ENCODE results near the gene TUT4.

TUT4 gene

GRCh38 chr1:52572387-52572786, 19.5 kb upstream of the TUT4 start:
- no peak overlapping the region for H3K27ac ChIP-seq (ENCODE audit: low read length)
- H3K27me3 ChIP-seq (ENCODE audit: low read depth, low read length) = no peaks in the 10 kb centered on the region
- H4K20me1 ChIP-seq (ENCODE audit: insufficient read depth, low read length) = no peaks in the 10 kb centered on the region
- no peaks in the 10 kb centered on the region for H3K36me3 ChIP-seq (replicated peaks; ENCODE audit: low read depth, low read length)
- no peak overlapping the region for H3K9ac ChIP-seq (ENCODE audit: low read length)
- H3K9me3 ChIP-seq (ENCODE audit: insufficient read depth, low read length) = no peaks in the 10 kb centered on the region
- no peak overlapping the region for H3K4me3 ChIP-seq (ENCODE audit: low read length)
- H3K4me2 ChIP-seq (ENCODE audit: low read length) = no peak overlapping the region
- no peak overlapping the region for H2AFZ ChIP-seq (ENCODE audit: low read depth, low read length)
- H3K79me2 ChIP-seq (ENCODE audit: low read length) = no peaks in the 10 kb centered on the region
- TF ChIP-seq EZH2phosphoT487 (IDR thresholded peaks at IDR 0.05; ENCODE audit: low read depth) (no peak), CTCF (IDR thresholded peaks at IDR 0.05; ENCODE audit: low read depth, low read length) (no peak)
- H3K4me1 ChIP-seq (ENCODE audit: low read length) = peaks cover 24% of the 10 kb centered on the region

GRCh38 chr1:52571783-52572182, 18.9 kb upstream of the TUT4 start:
- no peaks in the 10 kb centered on the region for H4K20me1 ChIP-seq (ENCODE audit: insufficient read depth, low read length)
- H3K4me3 ChIP-seq (ENCODE audit: low read length) = no peak overlapping the region
- no peak overlapping the region for H3K27ac ChIP-seq (ENCODE audit: low read length)
- no peaks in the 10 kb centered on the region for H3K36me3 ChIP-seq (replicated peaks; ENCODE audit: low read depth, low read length)
- no peaks in the 10 kb centered on the region for H3K79me2 ChIP-seq (ENCODE audit: low read length)
- no peak overlapping the region for H3K9ac ChIP-seq (ENCODE audit: low read length)
- peaks cover 24% of the 10 kb centered on the region for H3K4me1 ChIP-seq (ENCODE audit: low read length)
- TF ChIP-seq CTCF (IDR thresholded peaks at IDR 0.05; ENCODE audit: low read depth, low read length) (no peak), EZH2phosphoT487 (IDR thresholded peaks at IDR 0.05; ENCODE audit: low read depth) (no peak)
- H2AFZ ChIP-seq (ENCODE audit: low read depth, low read length) = no peak overlapping the region
- no peaks in the 10 kb centered on the region for H3K27me3 ChIP-seq (ENCODE audit: low read depth, low read length)
- no peaks in the 10 kb centered on the region for H3K9me3 ChIP-seq (ENCODE audit: insufficient read depth, low read length)
- H3K4me2 ChIP-seq (ENCODE audit: low read length) = no peak overlapping the region

GRCh38 chr1:52569449-52570210, 16.7 kb upstream of the TUT4 start:
- Histone ChIP-seq H3K27me3 (ENCODE audit: low read depth, low read length) (no peaks in the 10 kb centered on the region), H3K4me1 (ENCODE audit: low read length) (peaks cover 24% of the 10 kb centered on the region), H3K79me2 (ENCODE audit: low read length) (no peaks in the 10 kb centered on the region), H2AFZ (ENCODE audit: low read depth, low read length) (no peak overlapping the region), H3K36me3 (replicated peaks; ENCODE audit: low read depth, low read length) (no peaks in the 10 kb centered on the region), H3K9me3 (ENCODE audit: insufficient read depth, low read length) (no peaks in the 10 kb centered on the region), H3K27ac (ENCODE audit: low read length) (peak overlapping the region; percentile 8; the same call in 1 of the 2 replicates), H4K20me1 (ENCODE audit: insufficient read depth, low read length) (no peaks in the 10 kb centered on the region), H3K9ac (ENCODE audit: low read length) (no peak overlapping the region), H3K4me2 (ENCODE audit: low read length) (peak overlapping the region; percentile 41), H3K4me3 (ENCODE audit: low read length) (0 out of 2 replicates have a peak overlapping the region, but pooled peaks have one; percentile 6)
- no peak for TF ChIP-seq CTCF (IDR thresholded peaks at IDR 0.05; ENCODE audit: low read depth, low read length)

- H2AFZ ChIP-seq (ENCODE audit: low read depth, low read length) = 0 out of 2 replicates have a peak overlapping the region, but pooled peaks have one; percentile 11
- no peak overlapping the region for H3K9ac ChIP-seq (ENCODE audit: low read length)
- H4K20me1 ChIP-seq (ENCODE audit: insufficient read depth, low read length) = no peaks in the 10 kb centered on the region
- no peaks in the 10 kb centered on the region for H3K9me3 ChIP-seq (ENCODE audit: insufficient read depth, low read length)
- no peaks in the 10 kb centered on the region for H3K79me2 ChIP-seq (ENCODE audit: low read length)
- H3K4me3 ChIP-seq (ENCODE audit: low read length) = peak overlapping the region; percentile 24
- H3K4me2 ChIP-seq (ENCODE audit: low read length) = peak overlapping the region; percentile 43
- H3K27ac ChIP-seq (ENCODE audit: low read length) = no peak overlapping the region
- H3K27me3 ChIP-seq (ENCODE audit: low read depth, low read length) = no peaks in the 10 kb centered on the region
- no peaks in the 10 kb centered on the region for H3K36me3 ChIP-seq (replicated peaks; ENCODE audit: low read depth, low read length)
- peaks cover 24% of the 10 kb centered on the region for H3K4me1 ChIP-seq (ENCODE audit: low read length)
- TF ChIP-seq EZH2phosphoT487 (IDR thresholded peaks at IDR 0.05; ENCODE audit: low read depth) = no peak
- TF ChIP-seq CTCF (IDR thresholded peaks at IDR 0.05; ENCODE audit: low read depth, low read length) = no peak
Measured at GRCh38 chr1:52567943-52568342, 15.1 kb upstream of the TUT4 start.

Data from OCI-LY3 (cell line).